Glutamatergic neuron (in vitro differentiated cells): ENCODE measurements around the gene PNKD. TPM values are rescaled to one million over a fixed set of nuclear protein-coding genes. Genes with fewer than 3 reads are reported as not detected.

Experiments
- DNase-seq: peaks from one replicate; pipeline ENCODE4 v3.0.0; 2022
- H3K27ac Mint-ChIP-seq: one replicate; pipeline ENCODE4 v1.8.0; 2020; ENCODE audit warnings: mild to moderate bottlenecking, mixed read lengths, inconsistent platforms; ENCODE audit not compliant: unreplicated experiment
- H3K27me3 Mint-ChIP-seq: one replicate; pipeline ENCODE4 v1.8.0; 2020; ENCODE audit warnings: mild to moderate bottlenecking, moderate library complexity, mixed read lengths, inconsistent platforms; ENCODE audit not compliant: unreplicated experiment
- H3K36me3 Mint-ChIP-seq: one replicate; pipeline ENCODE4 v1.8.0; 2020; ENCODE audit warnings: mild to moderate bottlenecking, mixed read lengths, inconsistent platforms; ENCODE audit not compliant: unreplicated experiment
- H3K4me1 Mint-ChIP-seq: one replicate; pipeline ENCODE4 v1.8.0; 2020; ENCODE audit warnings: mild to moderate bottlenecking, low read depth, mixed read lengths, inconsistent platforms; ENCODE audit not compliant: unreplicated experiment
- H3K4me3 Mint-ChIP-seq: one replicate; pipeline ENCODE4 v1.8.0; 2020; ENCODE audit warnings: mild to moderate bottlenecking, mixed read lengths, inconsistent platforms; ENCODE audit not compliant: unreplicated experiment
- H3K9me3 Mint-ChIP-seq: one replicate; pipeline ENCODE4 v1.8.0; 2020; ENCODE audit warnings: mild to moderate bottlenecking, moderate library complexity, mixed read lengths, inconsistent platforms; ENCODE audit not compliant: unreplicated experiment
- CTCF ChIP-seq: fragments of 200-600 bp; sonication (generic); IDR thresholded peaks from one replicate; pipeline ENCODE4 v1.5.0; 2021; ENCODE audit not compliant: partially characterized antibody, unreplicated experiment
- total RNA-seq: library from RNA; stranded (reverse); fragmentation: NEBNext Ultra II Directional; extraction: Animal tissue kit (Norgen Biotek cat#: 25700); gene quantifications from one replicate; pipeline ENCODE4 v1.2.1, GENCODE V29; 2021; ENCODE audit not compliant: unreplicated experiment

The PNKD gene
- total RNA-seq, 1 donor from 2014 or later = 44.2 TPM

GRCh38 chr2:218332288-218332687 is 62.0 kb downstream of the PNKD start:
- H3K36me3 Mint-ChIP-seq = no peaks in the 10 kb centered on the region
- H3K27me3 Mint-ChIP-seq = peaks cover 7% of the 10 kb centered on the region
- no peak overlapping the region for H3K4me3 Mint-ChIP-seq
- no peak for TF ChIP-seq CTCF
- DNase-seq = no peak
- H3K9me3 Mint-ChIP-seq = peaks cover 7% of the 10 kb centered on the region
- no peak overlapping the region for H3K27ac Mint-ChIP-seq
- H3K4me1 Mint-ChIP-seq = peaks cover 34% of the 10 kb centered on the region

- TF ChIP-seq CTCF = no peak
- Mint-ChIP-seq H3K4me3 (no peak overlapping the region), H3K27ac (no peak overlapping the region), H3K36me3 (no peaks in the 10 kb centered on the region), H3K4me1 (peaks cover 26% of the 10 kb centered on the region), H3K9me3 (peaks cover 7% of the 10 kb centered on the region), H3K27me3 (peaks cover 4% of the 10 kb centered on the region)
- DNase-seq = no peak
These were observed 62.8 kb downstream of the PNKD start for GRCh38 chr2:218332920-218333645.

GRCh38 chr2:218334531-218334930 is 64.2 kb downstream of the PNKD start:
- DNase-seq = no peak
- H3K9me3 Mint-ChIP-seq = peaks cover 4% of the 10 kb centered on the region
- H3K4me1 Mint-ChIP-seq = peaks cover 12% of the 10 kb centered on the region
- no peaks in the 10 kb centered on the region for H3K27me3 Mint-ChIP-seq
- H3K36me3 Mint-ChIP-seq = no peaks in the 10 kb centered on the region
- no peak overlapping the region for H3K4me3 Mint-ChIP-seq
- H3K27ac Mint-ChIP-seq = no peak overlapping the region
- TF ChIP-seq CTCF = no peak

- peaks cover 1% of the 10 kb centered on the region for H3K9me3 Mint-ChIP-seq
These were observed 70.3 kb downstream of the PNKD start for GRCh38 chr2:218340656-218341055.

More at GRCh38 chr2:218340656-218341055, 70.3 kb downstream of the PNKD start:
- H3K36me3 Mint-ChIP-seq = no peaks in the 10 kb centered on the region
- H3K27ac Mint-ChIP-seq = no peak overlapping the region
- H3K4me3 Mint-ChIP-seq = peak overlapping the region; percentile 40
- no peak for TF ChIP-seq CTCF
- peaks cover 8% of the 10 kb centered on the region for H3K4me1 Mint-ChIP-seq
- no peak for DNase-seq
- H3K27me3 Mint-ChIP-seq = peaks cover 4% of the 10 kb centered on the region
